A673 (cell line): Measurements from ENCODE around the gene PMIS2. TPM values are rescaled to one million over a fixed set of nuclear protein-coding genes. Genes with fewer than 3 reads are reported as not detected.
"Not testable (repeated sequence)": the region's sequence is repeated elsewhere in the genome, so short reads cannot be mapped to it uniquely, and the experiment has no call there.

Source experiments
- BruUV-seq: library from RNA; stranded (reverse); fragments of 400-500 nt; replicated peaks from 2 replicates; lab custom pipeline; 2021; lab: Mats Ljungman, UMichigan
- CTCF ChIA-PET: fragments of 300-600 bp; sonication (Branson Sonifier 250); formaldehyde crosslinking; loops from one replicate; lab custom pipeline; 2022; ENCODE audit warnings: antibody characterized with exemption; lab: Charles Lee
- POLR2A ChIA-PET: fragments of 300-600 bp; sonication (Branson Sonifier 250); formaldehyde crosslinking; loops from one replicate; lab custom pipeline; 2022; ENCODE audit warnings: antibody characterized with exemption; ENCODE audit not compliant: low non-redundant PET; lab: Charles Lee
- DNase-seq: peaks from one replicate; pipeline ENCODE4 v3.0.0-alpha.2; 2015; ENCODE audit warnings: low spot score
- H3K27ac ChIP-seq: fragments of 200-600 bp; sonication (generic); 2 replicates; pipeline ENCODE4 v1.5.1; 2016; ENCODE audit warnings: mixed run types, low read depth, mild to moderate bottlenecking, mixed read lengths, antibody characterized with exemption, low read length; ENCODE audit not compliant: poor library complexity, severe bottlenecking
- H3K27me3 ChIP-seq: fragments of 200-600 bp; sonication (generic); replicated peaks from 2 replicates; pipeline ENCODE4 v1.6.1; 2017; ENCODE audit warnings: mixed run types, low read depth, mild to moderate bottlenecking, mixed read lengths, antibody characterized with exemption, low read length; ENCODE audit not compliant: insufficient read depth, poor library complexity
- H3K36me3 ChIP-seq: fragments of 200-600 bp; sonication (generic); 2 replicates; pipeline ENCODE4 v1.6.1; 2016; ENCODE audit warnings: mixed run types, mild to moderate bottlenecking, mixed read lengths, antibody characterized with exemption, low read length; ENCODE audit not compliant: insufficient read depth, poor library complexity, severe bottlenecking
- H3K4me1 ChIP-seq: fragments of 200-600 bp; sonication (generic); 2 replicates; pipeline ENCODE4 v1.6.1; 2017; ENCODE audit warnings: mixed run types, mild to moderate bottlenecking, mixed read lengths, antibody characterized with exemption, low read length; ENCODE audit not compliant: insufficient read depth, poor library complexity, severe bottlenecking
- H3K4me3 ChIP-seq: fragments of 200-600 bp; sonication (generic); 2 replicates; pipeline ENCODE4 v1.5.1; 2016; ENCODE audit warnings: low read depth, mixed run types, mild to moderate bottlenecking, mixed read lengths, low read length; ENCODE audit not compliant: poor library complexity, severe bottlenecking
- H3K9me3 ChIP-seq: fragments of 200-600 bp; sonication (generic); 2 replicates; pipeline ENCODE4 v1.6.1; 2016; ENCODE audit warnings: mixed run types, low read depth, mild to moderate bottlenecking, mixed read lengths, antibody characterized with exemption, low read length; ENCODE audit not compliant: poor library complexity, severe bottlenecking
- EZH2 ChIP-seq: fragments of 200-600 bp; sonication (generic); IDR thresholded peaks from 2 replicates; pipeline ENCODE4 v1.6.1; 2017; ENCODE audit warnings: borderline replicate concordance, low read depth, mild to moderate bottlenecking, mixed read lengths, antibody characterized with exemption, low read length; ENCODE audit not compliant: poor library complexity, severe bottlenecking
- intact Hi-C: fragments of 100-400 bp; cut with micrococcal nuclease; formaldehyde crosslinking; loops from one replicate; pipeline ENCODE4 v1.10.0; 2022; ENCODE audit not compliant: unreplicated experiment
- total RNA-seq: library from RNA; stranded (reverse); gene quantifications from 2 replicates; pipeline ENCODE4 v1.2.3, GENCODE V29; 2021
- TF ChIP-seq, protein P1 (sequence below): fragments of 300-800, 200-600 bp; sonication (generic); conservative IDR thresholded peaks from 2 replicates; pipeline ENCODE4 v1.5.1; 2017; ENCODE audit warnings: low read depth, mild to moderate bottlenecking, antibody characterized with exemption, low read length, moderate library complexity, mixed read lengths

Gene PMIS2
- total RNA-seq, 1 experiment from 2014 or later = not detected

DNA sequence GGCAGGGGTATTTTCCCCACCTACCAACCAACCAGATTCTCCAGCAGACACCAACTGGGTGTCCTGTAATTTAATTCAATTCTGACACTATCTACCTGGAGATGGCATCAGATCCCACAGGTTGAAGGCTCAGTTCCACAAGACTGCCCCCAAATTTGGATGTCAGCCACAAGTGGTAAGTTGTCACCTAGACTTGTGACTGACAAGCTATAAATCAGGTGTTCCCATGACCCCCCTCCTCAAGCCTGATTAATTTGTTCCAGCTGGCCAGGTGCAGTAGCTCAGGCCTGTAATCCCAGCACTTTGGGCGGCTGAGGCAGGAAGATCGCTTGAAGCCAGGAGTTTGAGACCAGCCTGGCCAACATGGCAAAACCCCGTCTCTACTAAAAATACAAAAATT, 16.0 kb downstream of the PMIS2 start:
- Histone ChIP-seq H3K4me3 (no peak overlapping the region), H3K4me1 (no peaks in the 10 kb centered on the region), H3K27me3 (no peaks in the 10 kb centered on the region), H3K9me3 (no peaks in the 10 kb centered on the region), H3K36me3 (no peaks in the 10 kb centered on the region), H3K27ac (no peak overlapping the region)
- ChIA-PET POLR2A (no interaction called here), CTCF (no interaction called here)
- no TSS peak for BruUV-seq
- DNase-seq = no peak
- TF ChIP-seq EZH2 = no peak
- TF ChIP-seq, protein P1, sequence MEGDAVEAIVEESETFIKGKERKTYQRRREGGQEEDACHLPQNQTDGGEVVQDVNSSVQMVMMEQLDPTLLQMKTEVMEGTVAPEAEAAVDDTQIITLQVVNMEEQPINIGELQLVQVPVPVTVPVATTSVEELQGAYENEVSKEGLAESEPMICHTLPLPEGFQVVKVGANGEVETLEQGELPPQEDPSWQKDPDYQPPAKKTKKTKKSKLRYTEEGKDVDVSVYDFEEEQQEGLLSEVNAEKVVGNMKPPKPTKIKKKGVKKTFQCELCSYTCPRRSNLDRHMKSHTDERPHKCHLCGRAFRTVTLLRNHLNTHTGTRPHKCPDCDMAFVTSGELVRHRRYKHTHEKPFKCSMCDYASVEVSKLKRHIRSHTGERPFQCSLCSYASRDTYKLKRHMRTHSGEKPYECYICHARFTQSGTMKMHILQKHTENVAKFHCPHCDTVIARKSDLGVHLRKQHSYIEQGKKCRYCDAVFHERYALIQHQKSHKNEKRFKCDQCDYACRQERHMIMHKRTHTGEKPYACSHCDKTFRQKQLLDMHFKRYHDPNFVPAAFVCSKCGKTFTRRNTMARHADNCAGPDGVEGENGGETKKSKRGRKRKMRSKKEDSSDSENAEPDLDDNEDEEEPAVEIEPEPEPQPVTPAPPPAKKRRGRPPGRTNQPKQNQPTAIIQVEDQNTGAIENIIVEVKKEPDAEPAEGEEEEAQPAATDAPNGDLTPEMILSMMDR = no peak
- intact Hi-C loops = no loop called here

DNA sequence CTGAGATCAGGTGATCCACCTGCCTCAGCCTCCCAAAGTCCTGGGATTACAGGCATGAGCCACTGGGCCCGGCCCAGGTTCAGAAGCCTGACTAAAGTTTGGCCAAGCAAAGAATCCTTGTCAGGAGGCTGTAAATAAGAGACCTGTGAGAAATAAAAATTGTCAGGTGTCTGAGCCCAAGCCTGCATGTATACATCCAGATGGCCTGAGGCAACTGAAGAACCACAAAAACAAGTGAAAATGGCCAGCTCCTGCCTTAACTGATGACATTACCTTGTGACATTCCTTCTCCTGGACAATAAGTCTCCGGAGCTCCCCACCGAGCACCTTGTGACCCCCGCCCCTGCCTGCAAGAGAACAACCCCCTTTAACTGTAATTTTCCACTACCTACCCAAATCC, 18.5 kb downstream of the PMIS2 start:
- H3K4me1 ChIP-seq, CTCF ChIA-PET, H3K27ac ChIP-seq, H3K36me3 ChIP-seq, DNase-seq, H3K9me3 ChIP-seq, H3K27me3 ChIP-seq, BruUV-seq, intact Hi-C loops, POLR2A ChIA-PET, H3K4me3 ChIP-seq: not testable (repeated sequence)

DNA sequence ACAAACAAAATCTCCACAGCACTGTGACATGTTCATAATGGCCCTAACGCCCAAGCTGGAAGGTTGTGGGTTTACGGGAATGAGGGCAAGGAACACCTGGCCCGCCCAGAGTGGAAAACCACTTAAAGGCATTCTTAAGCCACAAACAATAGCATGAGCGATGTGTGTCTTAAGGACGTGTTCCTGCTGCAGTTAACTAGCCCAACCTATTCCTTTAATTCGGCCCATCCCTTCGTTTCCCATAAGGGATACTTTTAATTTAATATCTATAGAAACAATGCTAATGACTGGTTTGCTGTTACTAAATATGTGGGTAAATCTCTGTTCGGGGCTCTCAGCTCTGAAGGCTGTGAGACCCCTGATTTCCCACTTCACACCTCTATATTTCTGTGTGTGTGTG, 21.2 kb downstream of the PMIS2 start:
- intact Hi-C loops, H3K27ac ChIP-seq, H3K4me1 ChIP-seq, H3K36me3 ChIP-seq, CTCF ChIA-PET, H3K27me3 ChIP-seq, H3K9me3 ChIP-seq, BruUV-seq, POLR2A ChIA-PET, DNase-seq, H3K4me3 ChIP-seq: not testable (repeated sequence)

DNA sequence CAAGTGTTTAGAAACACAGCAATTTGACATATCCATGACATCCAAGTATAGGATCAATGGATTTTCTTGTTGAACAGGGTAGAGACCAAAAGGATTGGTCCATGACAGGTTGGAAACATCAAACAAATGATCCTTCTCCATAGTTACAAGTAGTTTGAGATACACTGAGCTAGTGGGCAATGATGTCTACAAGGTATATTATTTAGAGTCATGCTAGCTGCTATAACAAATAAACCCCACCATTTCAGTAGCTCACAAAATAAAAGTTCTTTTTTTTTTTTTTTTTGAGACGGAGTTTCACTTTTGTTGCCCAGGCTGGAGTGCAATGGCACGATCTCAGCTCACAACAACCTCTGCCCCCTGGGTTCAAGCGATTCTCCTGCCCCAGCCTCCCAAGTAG, 21.7 kb downstream of the PMIS2 start:
- intact Hi-C loops = no loop called here
- POLR2A ChIA-PET = no interaction called here
- Histone ChIP-seq H3K27ac (no peak overlapping the region), H3K4me3 (no peak overlapping the region), H3K27me3 (no peaks in the 10 kb centered on the region), H3K9me3 (peaks cover 8% of the 10 kb centered on the region), H3K36me3 (no peaks in the 10 kb centered on the region), H3K4me1 (no peaks in the 10 kb centered on the region)
- TF ChIP-seq EZH2 = no peak
- TF ChIP-seq, protein P1 = no peak
- no TSS peak for BruUV-seq
- CTCF ChIA-PET = no interaction called here
- DNase-seq = no peak
